ENCODE data around the gene ARL8A. TPM values are rescaled to one million over a fixed set of nuclear protein-coding genes. Genes with fewer than 3 reads are reported as not detected.
A peak's percentile ranks its signal among the peaks of the same experiment; 100 is the strongest.

ARL8A gene
- total RNA-seq, 2 donors from 2014 or later: 72.8 to 82.0 TPM

DNA sequence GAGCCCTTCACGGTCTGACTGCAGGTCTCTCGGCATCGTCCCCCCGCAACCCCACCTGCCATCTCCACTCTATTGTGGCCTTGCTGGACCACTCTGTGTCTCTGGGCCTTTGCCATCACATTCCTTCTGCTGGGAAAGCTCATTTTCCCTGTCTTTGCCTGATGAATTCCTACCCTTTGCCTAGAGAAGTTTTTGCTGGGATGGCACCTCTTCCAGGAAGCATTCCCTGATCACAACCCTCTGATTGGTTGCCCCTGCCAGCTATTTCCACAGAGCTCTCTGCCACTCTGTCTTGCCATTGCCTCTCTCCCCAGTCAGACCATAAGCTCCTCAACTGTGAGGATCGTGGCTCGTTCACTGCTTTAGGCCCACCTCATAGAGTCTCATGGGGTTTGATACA, 50.7 kb downstream of the ARL8A start:
- H3K4me1 ChIP-seq (ENCODE audit: control insufficient read depth, insufficient read depth, low read length): no peaks in the 10 kb centered on the region
- no peak overlapping the region for H3K4me3 ChIP-seq (ENCODE audit: low read length)
- TF ChIP-seq, protein P1, sequence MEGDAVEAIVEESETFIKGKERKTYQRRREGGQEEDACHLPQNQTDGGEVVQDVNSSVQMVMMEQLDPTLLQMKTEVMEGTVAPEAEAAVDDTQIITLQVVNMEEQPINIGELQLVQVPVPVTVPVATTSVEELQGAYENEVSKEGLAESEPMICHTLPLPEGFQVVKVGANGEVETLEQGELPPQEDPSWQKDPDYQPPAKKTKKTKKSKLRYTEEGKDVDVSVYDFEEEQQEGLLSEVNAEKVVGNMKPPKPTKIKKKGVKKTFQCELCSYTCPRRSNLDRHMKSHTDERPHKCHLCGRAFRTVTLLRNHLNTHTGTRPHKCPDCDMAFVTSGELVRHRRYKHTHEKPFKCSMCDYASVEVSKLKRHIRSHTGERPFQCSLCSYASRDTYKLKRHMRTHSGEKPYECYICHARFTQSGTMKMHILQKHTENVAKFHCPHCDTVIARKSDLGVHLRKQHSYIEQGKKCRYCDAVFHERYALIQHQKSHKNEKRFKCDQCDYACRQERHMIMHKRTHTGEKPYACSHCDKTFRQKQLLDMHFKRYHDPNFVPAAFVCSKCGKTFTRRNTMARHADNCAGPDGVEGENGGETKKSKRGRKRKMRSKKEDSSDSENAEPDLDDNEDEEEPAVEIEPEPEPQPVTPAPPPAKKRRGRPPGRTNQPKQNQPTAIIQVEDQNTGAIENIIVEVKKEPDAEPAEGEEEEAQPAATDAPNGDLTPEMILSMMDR (conservative IDR thresholded peaks at IDR 0.05): no peak
- H3K9me3 ChIP-seq (ENCODE audit: control insufficient read depth, low read length): no peaks in the 10 kb centered on the region
- H3K4me3 Mint-ChIP-seq: no peak overlapping the region
- no peaks in the 10 kb centered on the region for H3K36me3 ChIP-seq (ENCODE audit: control insufficient read depth, insufficient read depth, low read length)
- no peak for DNase-seq
- no peak overlapping the region for H3K9ac ChIP-seq (ENCODE audit: extremely low read depth, low read length, poor library complexity, severe bottlenecking)
- H3K27me3 ChIP-seq (ENCODE audit: control insufficient read depth, insufficient read depth, low read length, poor library complexity, severe bottlenecking): no peaks in the 10 kb centered on the region
- no peaks in the 10 kb centered on the region for H3K27me3 Mint-ChIP-seq (ENCODE audit: insufficient read depth)
- 92 to 93% methylated on average over 4 to 6 of the region's 6 CpGs for WGBS, 2 experiments (ENCODE audit: insufficient coverage in 1 of 2, insufficient read length in 1 of 2)
- H3K27ac Mint-ChIP-seq: no peak overlapping the region
- H3K9me3 Mint-ChIP-seq: no peaks in the 10 kb centered on the region
- no peak overlapping the region for H3K27ac ChIP-seq (ENCODE audit: low read depth, low read length)
- H3K36me3 Mint-ChIP-seq (ENCODE audit: low read depth): no peaks in the 10 kb centered on the region
- H3K4me1 Mint-ChIP-seq: peaks cover 6% of the 10 kb centered on the region

DNA sequence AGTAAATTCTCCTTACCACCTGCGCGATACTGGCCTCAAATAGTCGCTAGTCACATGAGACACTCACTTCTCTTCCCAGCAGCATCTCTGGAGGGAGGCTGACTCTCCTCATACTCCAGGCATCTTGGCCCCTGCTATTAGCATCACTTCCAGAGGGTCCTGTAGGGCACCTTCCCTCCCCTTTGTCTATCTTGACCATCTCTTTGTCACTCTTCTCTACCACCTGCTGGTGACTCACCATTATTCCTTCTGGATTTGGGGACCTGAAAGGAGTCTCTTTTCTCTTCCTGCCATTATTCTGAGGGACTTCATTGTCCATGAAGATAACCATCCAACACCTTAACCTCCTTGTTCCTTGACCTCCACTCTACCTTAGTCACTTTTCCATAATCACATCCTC, 53.5 kb downstream of the ARL8A start:
- peaks cover 2% of the 10 kb centered on the region for H3K27me3 Mint-ChIP-seq (ENCODE audit: insufficient read depth)
- H3K27ac ChIP-seq (ENCODE audit: low read depth, low read length): no peak overlapping the region
- WGBS, 2 experiments (ENCODE audit: insufficient coverage in 1 of 2, insufficient read length in 1 of 2): 95 to 97% methylated on average over 3 of the region's 3 CpGs
- TF ChIP-seq, protein P1 (conservative IDR thresholded peaks at IDR 0.05): peak; percentile 68
- no peak overlapping the region for H3K4me3 Mint-ChIP-seq
- DNase-seq: no peak
- H3K4me1 Mint-ChIP-seq: peaks cover 14% of the 10 kb centered on the region
- no peaks in the 10 kb centered on the region for H3K4me1 ChIP-seq (ENCODE audit: control insufficient read depth, insufficient read depth, low read length)
- H3K36me3 ChIP-seq (ENCODE audit: control insufficient read depth, insufficient read depth, low read length): no peaks in the 10 kb centered on the region
- no peaks in the 10 kb centered on the region for H3K9me3 ChIP-seq (ENCODE audit: control insufficient read depth, low read length)
- no peaks in the 10 kb centered on the region for H3K36me3 Mint-ChIP-seq (ENCODE audit: low read depth)
- no peaks in the 10 kb centered on the region for H3K27me3 ChIP-seq (ENCODE audit: control insufficient read depth, insufficient read depth, low read length, poor library complexity, severe bottlenecking)
- H3K9me3 Mint-ChIP-seq: no peaks in the 10 kb centered on the region
- no peak overlapping the region for H3K27ac Mint-ChIP-seq
- H3K4me3 ChIP-seq (ENCODE audit: low read length): no peak overlapping the region
- H3K9ac ChIP-seq (ENCODE audit: extremely low read depth, low read length, poor library complexity, severe bottlenecking): no peak overlapping the region

DNA sequence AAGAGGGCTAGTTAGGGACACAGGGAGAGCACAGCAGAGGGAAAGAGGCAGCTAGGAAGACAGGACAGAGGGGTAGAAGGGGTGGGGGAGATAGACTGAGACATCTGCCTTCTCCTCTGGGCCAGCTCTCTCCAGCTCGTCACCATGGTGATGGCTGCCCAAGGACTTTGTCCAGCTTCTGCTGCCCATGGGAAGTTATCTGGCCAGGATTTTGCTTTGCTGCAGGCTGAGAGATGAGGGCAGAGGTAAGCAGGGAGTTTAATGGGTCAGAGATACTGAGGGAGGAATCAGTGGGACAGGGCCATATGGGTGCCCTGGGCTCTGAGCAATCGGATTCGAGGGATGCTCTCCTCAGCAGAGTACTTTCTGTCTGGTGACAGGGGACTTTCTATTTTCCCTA, 56.3 kb downstream of the ARL8A start:
- Histone ChIP-seq H3K27ac (ENCODE audit: low read depth, low read length) (no peak overlapping the region), H3K27me3 (ENCODE audit: control insufficient read depth, insufficient read depth, low read length, poor library complexity, severe bottlenecking) (no peaks in the 10 kb centered on the region), H3K9ac (ENCODE audit: extremely low read depth, low read length, poor library complexity, severe bottlenecking) (no peak overlapping the region), H3K9me3 (ENCODE audit: control insufficient read depth, low read length) (no peaks in the 10 kb centered on the region), H3K4me3 (ENCODE audit: low read length) (no peak overlapping the region), H3K4me1 (ENCODE audit: control insufficient read depth, insufficient read depth, low read length) (no peaks in the 10 kb centered on the region), H3K36me3 (ENCODE audit: control insufficient read depth, insufficient read depth, low read length) (no peaks in the 10 kb centered on the region)
- H3K27ac Mint-ChIP-seq: no peak overlapping the region
- 90 to 91% methylated on average over 2 to 3 of the region's 3 CpGs for WGBS, 2 experiments (ENCODE audit: insufficient coverage in 1 of 2, insufficient read length in 1 of 2)
- peaks cover 2% of the 10 kb centered on the region for H3K27me3 Mint-ChIP-seq (ENCODE audit: insufficient read depth)
- H3K9me3 Mint-ChIP-seq: no peaks in the 10 kb centered on the region
- TF ChIP-seq, protein P1 (conservative IDR thresholded peaks at IDR 0.05): no peak
- peaks cover 30% of the 10 kb centered on the region for H3K4me1 Mint-ChIP-seq
- H3K36me3 Mint-ChIP-seq (ENCODE audit: low read depth): no peaks in the 10 kb centered on the region
- H3K4me3 Mint-ChIP-seq: no peak overlapping the region
- DNase-seq: no peak
